HepG2 (cell line): ENCODE data around the gene PDZK1. TPM values are rescaled to one million over a fixed set of nuclear protein-coding genes. Genes with fewer than 3 reads are reported as not detected.

Source experiments
- ATRX ChIP-seq: sonication (generic); formaldehyde crosslinking; IDR thresholded peaks from 2 replicates; pipeline ENCODE4 v1.4.0; 2020; ENCODE audit warnings: missing genetic modification reagents, borderline replicate concordance
- CCDC6 ChIP-seq: sonication (generic); formaldehyde crosslinking; IDR thresholded peaks from 2 replicates; pipeline ENCODE4 v1.8.1; 2022; ENCODE audit warnings: mild to moderate bottlenecking, missing genetic modification reagents, moderate library complexity
- CEBPB ChIP-seq: IDR thresholded peaks from 2 replicates; pipeline ENCODE4 v1.6.1; 2011; ENCODE audit warnings: low read depth, low read length, improper control_type of control experiment, borderline replicate concordance
- CHD4 ChIP-seq: fragments of 200-600 bp; sonication (generic); IDR thresholded peaks from 2 replicates; pipeline ENCODE4 v1.7.0; 2017; ENCODE audit warnings: mild to moderate bottlenecking, low read length, borderline replicate concordance
- EEA1 ChIP-seq: sonication (generic); formaldehyde crosslinking; IDR thresholded peaks from 2 replicates; pipeline ENCODE4 v1.5.1; 2020; ENCODE audit warnings: mild to moderate bottlenecking, missing genetic modification reagents, borderline replicate concordance
- FOXP1 ChIP-seq, 2 experiments: fragments of 450-650 bp in 1 of 2; IDR thresholded peaks; 2 replicates each; pipeline ENCODE4 v1.6.1; 2017 to 2018; ENCODE audit warnings: antibody characterized with exemption in 1 of 2
- GATA4 ChIP-seq: sonication (generic); IDR thresholded peaks from 2 replicates; pipeline ENCODE4 v1.6.1; 2016; ENCODE audit warnings: antibody characterized with exemption, low read depth, borderline replicate concordance
- MED13 ChIP-seq: sonication (generic); formaldehyde crosslinking; IDR thresholded peaks from 2 replicates; pipeline ENCODE4 v1.5.0; 2020; ENCODE audit warnings: missing genetic modification reagents
- MYNN ChIP-seq: sonication (generic); formaldehyde crosslinking; IDR thresholded peaks from 2 replicates; pipeline ENCODE4 v1.4.0; 2020; ENCODE audit warnings: mild to moderate bottlenecking, low read depth, missing genetic modification reagents
- PHF20 ChIP-seq: sonication (generic); formaldehyde crosslinking; IDR thresholded peaks from 2 replicates; pipeline ENCODE4 v1.5.0; 2020; ENCODE audit warnings: mild to moderate bottlenecking, missing genetic modification reagents
- PHF21A ChIP-seq: sonication (generic); formaldehyde crosslinking; IDR thresholded peaks from 2 replicates; pipeline ENCODE4 v1.5.0; 2020; ENCODE audit warnings: mild to moderate bottlenecking, missing genetic modification reagents
- SRSF9 ChIP-seq: fragments of 200-400 bp; formaldehyde crosslinking; IDR thresholded peaks from 2 replicates; pipeline ENCODE4 v1.6.1; 2018; ENCODE audit warnings: borderline replicate concordance, mild to moderate bottlenecking, low read depth, low read length; ENCODE audit not compliant: insufficient read depth, poor library complexity, severe bottlenecking
- THAP8 ChIP-seq: sonication (generic); formaldehyde crosslinking; IDR thresholded peaks from 2 replicates; pipeline ENCODE4 v1.5.1; 2020; ENCODE audit warnings: missing genetic modification reagents, mild to moderate bottlenecking, borderline replicate concordance
- ZFYVE20 ChIP-seq: sonication (generic); formaldehyde crosslinking; IDR thresholded peaks from 2 replicates; pipeline ENCODE4 v1.8.0; 2023; ENCODE audit warnings: low read depth, mild to moderate bottlenecking, moderate library complexity, missing genetic modification reagents, borderline replicate concordance
- ZNF280D ChIP-seq: sonication (generic); formaldehyde crosslinking; IDR thresholded peaks from 2 replicates; pipeline ENCODE4 v1.5.1; 2020; ENCODE audit warnings: mild to moderate bottlenecking, missing genetic modification reagents
- ZNF597 ChIP-seq: sonication (generic); formaldehyde crosslinking; IDR thresholded peaks from 2 replicates; pipeline ENCODE4 v1.5.0; 2020; ENCODE audit warnings: missing genetic modification reagents
- ZNF609 ChIP-seq: sonication (generic); formaldehyde crosslinking; IDR thresholded peaks from 2 replicates; pipeline ENCODE4 v1.4.0; 2020; ENCODE audit warnings: mild to moderate bottlenecking, missing genetic modification reagents, borderline replicate concordance
- ZNF619 ChIP-seq: sonication (generic); formaldehyde crosslinking; IDR thresholded peaks from 2 replicates; pipeline ENCODE4 v1.4.0; 2020; ENCODE audit warnings: mild to moderate bottlenecking, missing genetic modification reagents
- ZNF746 ChIP-seq: sonication (generic); formaldehyde crosslinking; IDR thresholded peaks from 2 replicates; pipeline ENCODE4 v1.8.0; 2022; ENCODE audit warnings: mild to moderate bottlenecking, missing genetic modification reagents
- ZNF891 ChIP-seq: sonication (generic); formaldehyde crosslinking; IDR thresholded peaks from 2 replicates; pipeline ENCODE4 v1.5.0; 2020; ENCODE audit warnings: mild to moderate bottlenecking, missing genetic modification reagents
- polyA plus RNA-seq, 8 experiments: library from polyadenylated mRNA; depleted of rRNA in 3 of 8; stranded (reverse) in 7 of 8; unstranded in 1 of 8; fragments of >200 nt; fragmentation: Illumina TruSeq in 4 of 8; extraction: Trizol in 4 of 8; gene quantifications; 2 replicates each; pipeline versions ENCODE4 v1.2.1 to v1.2.3, GENCODE V29; 2011 to 2016; ENCODE audit warnings: low read depth in 4 of 8, missing spikeins in 1 of 8, mixed read lengths in 1 of 8; ENCODE audit not compliant: insufficient read depth in 1 of 8
- total RNA-seq, 5 experiments: library from RNA; depleted of rRNA; stranded (reverse); fragments of >200 nt; fragmentation: Illumina TruSeq; extraction: Trizol; gene quantifications; 2 replicates each; pipeline ENCODE4 v1.2.3, GENCODE V29; 2016; ENCODE audit warnings: low read depth in 1 of 5

The PDZK1 gene
- total and polyA plus RNA-seq, 2 of the 13 experiments (the other 11 are each of a cell fraction or from before 2014, with no cell fraction given): 16.2 to 46.4 TPM

GRCh38 chr1:145714524-145715111 lies 7.5 kb upstream of the PDZK1 start (continued):
- peak; percentile 37 for TF ChIP-seq CEBPB
- TF ChIP-seq CCDC6 (CRISPR knock-in tag): 0 out of 2 replicates have a peak, but pooled peaks have one; percentile 37
- TF ChIP-seq ZNF746 (CRISPR knock-in tag): no peak
- TF ChIP-seq FOXP1 (IDR thresholded peaks at IDR 0.05): no peak
- peak; percentile 18; the same call in 1 of the 2 replicates for TF ChIP-seq FOXP1 (CRISPR knock-in tag; IDR thresholded peaks at IDR 0.05)
- TF ChIP-seq THAP8 (CRISPR knock-in tag): no peak
- TF ChIP-seq GATA4: no peak
- no peak for TF ChIP-seq ZFYVE20 (CRISPR knock-in tag)
- TF ChIP-seq SRSF9: no peak
- peak; percentile 70 for TF ChIP-seq PHF21A
- no peak for TF ChIP-seq ZNF891 (CRISPR knock-in tag)
- TF ChIP-seq MYNN (CRISPR knock-in tag): no peak
- peak; percentile 56; the same call in 1 of the 2 replicates for TF ChIP-seq ZNF609 (CRISPR knock-in tag)
- TF ChIP-seq ZNF619: peak; percentile 21; the same call in 1 of the 2 replicates
- no peak for TF ChIP-seq ATRX
- peak; percentile 56; the same call in 1 of the 2 replicates for TF ChIP-seq PHF20 (CRISPR knock-in tag)
- TF ChIP-seq EEA1: 0 out of 2 replicates have a peak, but pooled peaks have one; percentile 31
- no peak for TF ChIP-seq ZNF597 (CRISPR knock-in tag)
- TF ChIP-seq ZNF280D (CRISPR knock-in tag): no peak; the same call in 1 of the 2 replicates
- no peak for TF ChIP-seq MED13 (CRISPR knock-in tag)
- TF ChIP-seq CHD4: no peak
